GM13976 (cell line): ENCODE results near the gene MRPL52.
"Not testable (repeated sequence)": the region's sequence is repeated elsewhere in the genome, so short reads cannot be mapped to it uniquely, and the experiment has no call there.

ENCODE experiments used
- DNase-seq: peaks from one replicate; pipeline ENCODE4 v3.0.0; 2012; ENCODE audit warnings: low spot score
- CTCF ChIP-seq: IDR thresholded peaks from 2 replicates; pipeline ENCODE4 v1.5.1; 2012; ENCODE audit warnings: borderline replicate concordance, mild to moderate bottlenecking; ENCODE audit not compliant: insufficient read depth; ENCODE audit errors: extremely low read depth, missing control alignments, control extremely low read depth
- in situ Hi-C: fragments of 300-500 bp; cut with MboI; formaldehyde crosslinking; loops from one replicate; pipeline ENCODE4 v1.12.0; 2022; ENCODE audit warnings: low sequenced_read_pairs, mixed read lengths, inconsistent platforms; ENCODE audit not compliant: unreplicated experiment

MRPL52 gene

GRCh38 chr14:22819151-22819988, 10.3 kb upstream of the MRPL52 start:
- in situ Hi-C loops, result no loop called here
- TF ChIP-seq CTCF, result no peak
- DNase-seq, result peak; percentile 51

- DNase-seq, result no peak
- TF ChIP-seq CTCF, result no peak
- in situ Hi-C loops, result no loop called here
Observed at GRCh38 chr14:22820731-22821130, 9.0 kb upstream of the MRPL52 start.

GRCh38 chr14:22821193-22822015, 8.3 kb upstream of the MRPL52 start:
- TF ChIP-seq CTCF, result no peak
- in situ Hi-C loops, result no loop called here
- no peak for DNase-seq

- in situ Hi-C loops, result no loop called here
- no peak for DNase-seq
Observed at GRCh38 chr14:22822016-22822570, 7.6 kb upstream of the MRPL52 start.

GRCh38 chr14:22822571-22823098, 7.1 kb upstream of the MRPL52 start:
- TF ChIP-seq CTCF, result peak; percentile 57
- in situ Hi-C loops, result no loop called here
- DNase-seq, result peak; percentile 80

More at GRCh38 chr14:22822016-22822570, 7.6 kb upstream of the MRPL52 start:
- no peak for TF ChIP-seq CTCF

- no peak for TF ChIP-seq CTCF
- in situ Hi-C loops, result no loop called here
- no peak for DNase-seq
Observed at GRCh38 chr14:22824711-22825359, 4.9 kb upstream of the MRPL52 start.

GRCh38 chr14:22829076-22829660, 519 bp upstream of the MRPL52 start:
- DNase-seq, in situ Hi-C loops: not testable (repeated sequence)
